ENCODE measurements around the gene EEPD1.

EEPD1 gene

DNA sequence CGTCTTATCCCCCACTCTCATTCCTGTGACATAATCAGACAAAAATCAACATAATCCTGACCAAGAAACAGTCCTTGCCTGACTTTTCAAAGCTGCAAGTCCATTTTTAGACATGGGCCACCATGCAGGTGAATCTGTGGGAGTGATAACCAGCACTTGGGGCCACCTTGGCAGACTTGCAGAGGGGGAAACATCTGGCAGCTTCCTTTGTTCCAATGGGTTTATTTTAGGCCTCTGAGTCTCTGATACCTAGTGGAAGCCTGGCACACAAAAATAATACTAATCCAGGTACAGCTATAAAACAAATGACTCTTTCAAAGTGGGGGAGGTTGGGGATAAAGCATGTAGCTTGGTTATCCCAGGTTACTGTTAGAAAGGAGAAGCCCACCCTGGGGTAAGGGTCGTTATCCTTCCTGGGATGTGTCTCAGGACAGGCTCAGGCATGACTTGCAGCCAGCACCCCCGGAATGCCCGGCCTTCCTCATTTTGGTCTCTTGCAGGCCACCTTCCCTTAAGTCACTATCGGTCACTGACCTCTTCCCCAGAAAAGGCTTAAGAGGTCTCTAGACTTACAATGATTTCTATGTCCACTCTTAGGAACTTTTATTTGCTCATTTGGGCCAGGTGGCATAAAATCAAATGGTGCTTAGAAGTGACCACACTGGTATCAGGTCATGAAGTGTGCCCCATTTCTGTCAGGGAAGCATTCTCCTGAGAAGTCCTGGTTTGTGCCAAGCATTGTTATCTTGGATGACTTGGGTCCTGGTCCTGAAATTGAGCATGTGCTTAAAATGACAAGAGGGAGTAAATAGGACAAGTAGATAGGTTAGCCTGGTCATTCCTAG lies 37.6 kb downstream of the EEPD1 start:
- DNase-seq (ENCODE audit: low spot score) = no peak

DNA sequence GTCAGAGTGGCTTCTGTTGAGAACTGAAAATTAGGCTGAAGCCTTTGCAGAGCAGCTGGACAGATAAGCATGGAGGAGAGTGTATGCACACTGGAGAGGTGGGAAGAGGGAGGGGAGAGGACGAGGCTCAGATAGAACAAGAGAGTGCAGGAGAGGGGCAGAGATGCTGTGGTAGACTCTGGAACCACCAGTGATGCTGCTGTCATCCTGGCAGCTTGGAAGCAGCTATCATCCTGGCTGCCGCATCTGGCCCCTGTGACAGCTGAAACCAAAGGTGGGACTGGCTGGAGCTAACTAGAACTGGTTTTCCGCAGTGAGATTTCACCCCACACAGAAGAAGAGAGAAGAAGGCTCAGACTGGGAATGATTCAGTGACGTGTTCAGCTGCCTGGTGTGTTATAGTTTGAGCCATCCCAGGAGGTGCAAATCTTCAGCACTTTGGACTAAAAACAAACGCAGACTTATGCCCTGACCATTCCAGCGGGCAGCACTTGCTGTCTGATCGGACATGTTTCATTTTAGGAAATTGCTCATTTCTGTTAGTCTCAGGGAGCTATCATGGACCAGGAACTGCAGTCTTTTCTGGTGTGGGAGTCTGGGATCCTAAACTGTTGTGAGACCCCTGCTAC lies 38.4 kb downstream of the EEPD1 start:
- DNase-seq (ENCODE audit: low spot score) = no peak

DNA sequence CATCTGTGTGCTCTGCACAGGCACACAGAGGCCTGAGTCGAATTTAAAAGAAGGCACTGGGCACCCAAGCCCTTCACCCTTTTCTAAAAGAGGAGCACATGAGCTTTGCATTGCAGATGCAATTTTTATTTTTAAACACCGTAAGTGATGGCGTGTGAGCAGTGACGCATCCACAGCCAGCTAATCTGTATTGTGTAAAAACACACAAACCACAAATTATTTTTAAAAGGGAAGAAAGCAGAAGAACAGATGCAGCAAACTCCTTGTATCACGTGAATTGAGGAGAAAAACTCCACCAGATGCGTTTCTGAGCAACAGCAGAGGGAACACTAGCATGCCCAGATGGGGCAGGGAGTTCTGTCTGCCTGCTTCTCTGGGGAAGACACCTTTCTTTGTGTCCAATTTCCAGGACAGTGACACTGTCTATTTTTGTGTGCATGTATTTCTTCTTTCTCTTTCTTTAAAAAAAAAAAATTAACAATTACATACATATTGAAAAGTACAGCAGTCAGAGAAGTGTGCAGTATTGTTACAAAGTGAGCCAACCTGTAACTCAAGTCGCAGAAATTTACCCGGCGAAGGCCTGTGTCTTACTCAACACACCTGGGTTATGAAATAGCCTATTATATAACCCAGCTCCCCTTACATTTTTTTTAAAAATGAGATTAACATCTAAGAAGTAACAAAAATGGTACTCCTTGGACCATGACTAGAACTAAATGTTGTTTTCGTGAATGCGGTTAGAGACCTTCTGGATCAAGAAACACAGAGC lies 39.2 kb downstream of the EEPD1 start:
- no peak for DNase-seq (ENCODE audit: low spot score)

DNA sequence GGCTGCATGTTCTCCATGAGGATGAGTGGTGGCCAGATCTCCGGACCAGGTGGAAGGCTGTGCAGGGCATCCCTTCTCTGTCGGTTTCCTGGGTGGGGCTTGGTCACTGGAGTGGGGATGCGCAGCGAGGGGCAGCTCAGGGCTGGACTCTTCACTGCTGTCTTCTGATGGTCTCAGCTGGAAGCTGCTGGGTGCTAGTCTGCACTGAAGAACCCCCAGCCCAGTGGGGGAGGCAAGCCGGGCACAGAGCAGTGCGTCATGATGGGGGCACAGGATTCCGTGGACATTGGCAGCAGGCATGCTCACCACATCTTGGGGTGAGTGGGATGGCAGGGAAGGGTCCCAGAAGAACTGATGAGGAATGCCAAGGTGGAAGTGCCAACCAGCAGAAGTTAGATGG lies 39.8 kb downstream of the EEPD1 start:
- no peak for DNase-seq (ENCODE audit: low spot score)

DNA sequence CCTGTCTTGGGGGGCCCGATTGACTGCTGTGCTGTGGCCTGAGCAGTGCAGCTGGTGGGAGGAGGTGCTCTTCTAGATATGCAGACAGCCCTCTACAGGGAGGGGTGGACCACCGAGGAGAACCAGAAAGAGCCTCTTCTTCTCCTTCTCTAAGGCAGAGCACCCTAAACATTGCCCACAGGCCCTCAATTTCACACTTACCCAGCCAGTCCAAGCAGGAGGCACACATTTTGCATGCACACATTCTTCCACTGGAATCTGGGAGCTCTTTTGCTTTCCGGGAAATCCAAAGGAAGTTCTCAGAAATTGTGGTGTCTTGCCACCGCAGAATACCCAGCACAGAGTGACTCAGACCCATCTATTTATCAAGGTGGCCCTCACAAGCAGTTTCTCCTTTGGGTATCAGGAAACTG lies 45.8 kb downstream of the EEPD1 start:
- no peak for DNase-seq (ENCODE audit: low spot score)

DNA sequence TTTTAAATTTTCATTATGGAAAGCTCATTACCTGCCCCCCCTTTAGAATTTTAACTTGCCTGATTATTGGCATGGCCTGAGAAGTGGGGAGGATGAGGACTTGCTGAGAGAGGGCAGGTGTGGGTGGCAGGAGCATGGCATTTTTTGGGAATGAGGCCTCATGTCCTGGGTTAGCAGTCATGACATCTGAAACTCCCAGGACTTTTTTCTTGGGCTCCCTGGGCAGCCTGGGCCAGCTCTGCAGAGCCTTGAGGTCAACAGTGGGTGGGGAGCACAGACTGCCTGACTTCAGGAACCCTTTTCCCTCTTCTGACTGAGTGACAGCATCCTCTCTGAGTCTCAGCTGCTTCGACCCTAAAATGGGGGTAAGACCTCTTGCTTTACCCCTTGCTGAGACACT lies 46.3 kb downstream of the EEPD1 start:
- DNase-seq (ENCODE audit: low spot score) = no peak

DNA sequence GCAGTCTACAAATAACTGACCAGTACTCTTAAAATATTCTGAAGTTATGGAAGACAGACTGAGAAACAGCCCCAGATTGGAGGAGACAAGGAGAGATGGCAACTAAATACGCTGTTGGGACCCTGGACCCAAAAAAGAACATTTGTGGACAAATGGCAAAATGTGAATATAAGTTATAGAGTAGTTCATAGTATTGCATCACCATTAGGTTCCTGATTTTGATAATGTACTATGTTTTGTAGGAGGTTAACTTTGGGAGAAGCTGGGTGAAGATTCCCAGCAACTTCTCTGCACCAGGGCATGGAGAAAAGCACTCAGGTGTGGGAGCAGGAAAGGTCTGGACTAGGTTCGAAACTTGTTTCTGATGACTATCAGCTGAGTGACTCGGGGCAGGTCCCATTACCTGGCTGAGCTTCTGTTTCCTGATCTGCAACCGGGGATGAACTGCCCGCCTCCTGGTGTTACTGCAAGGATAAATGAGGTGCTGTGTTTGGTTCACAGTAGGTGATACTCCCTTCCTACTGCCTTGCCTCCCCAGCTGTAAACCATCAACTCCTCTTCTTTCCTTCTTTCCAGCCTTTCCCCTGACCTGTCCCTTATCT lies 48.2 kb downstream of the EEPD1 start:
- DNase-seq (ENCODE audit: low spot score) = no peak

DNA sequence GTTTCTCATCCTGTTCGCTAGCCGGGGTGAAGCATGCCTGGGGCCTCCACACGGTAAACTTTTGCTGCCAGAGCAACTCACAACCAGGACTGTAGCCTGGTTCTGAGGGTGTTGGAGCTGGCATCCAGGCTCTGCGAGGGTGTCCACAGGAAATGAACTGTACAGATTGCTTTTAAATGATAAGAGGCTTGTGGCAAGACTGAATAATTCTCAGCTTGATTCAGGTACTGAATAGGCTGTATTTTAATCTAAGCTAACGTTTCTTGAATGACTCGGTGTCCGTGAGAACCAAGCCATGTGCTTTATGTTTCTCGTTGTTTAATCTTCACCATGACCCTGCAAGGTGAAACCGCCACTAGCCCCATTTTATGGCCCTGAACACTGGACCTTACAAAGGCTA lies 49.3 kb downstream of the EEPD1 start:
- DNase-seq (ENCODE audit: low spot score) = no peak

DNA sequence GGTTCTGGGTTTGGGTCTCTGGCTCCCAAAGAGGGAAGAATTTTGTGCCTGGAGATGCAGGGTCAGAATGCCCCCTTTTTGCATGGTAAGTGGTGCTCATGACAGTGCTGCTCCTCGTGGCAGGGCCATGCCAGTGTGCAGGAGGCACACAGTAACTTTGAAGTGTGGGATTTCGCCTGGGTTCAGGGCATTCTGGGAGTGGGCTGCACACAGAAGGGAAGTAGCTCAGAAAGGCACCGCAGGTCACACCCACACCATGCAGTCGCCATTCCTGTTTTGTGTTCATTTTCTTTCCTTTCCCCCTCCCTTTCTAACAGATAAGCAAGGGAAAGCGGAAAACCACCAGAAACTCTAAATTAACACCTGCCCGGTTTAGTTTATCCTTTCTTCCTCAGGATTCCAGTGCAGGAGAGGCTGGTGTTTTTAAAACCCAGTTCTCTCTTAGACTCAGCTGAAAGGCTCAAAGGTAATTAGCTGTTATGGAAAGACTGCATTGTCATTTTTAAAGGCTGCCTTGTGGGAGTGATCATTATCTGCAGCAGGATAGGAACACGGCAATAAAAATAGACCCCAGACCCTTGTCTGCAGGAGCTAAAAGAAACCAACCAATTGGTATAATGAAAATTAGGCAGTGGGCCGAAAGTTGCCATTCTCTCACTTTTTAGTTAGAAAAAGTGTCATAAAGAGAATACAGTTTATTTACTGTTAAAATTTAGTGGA lies 50.2 kb downstream of the EEPD1 start:
- no peak for DNase-seq (ENCODE audit: low spot score)

DNA sequence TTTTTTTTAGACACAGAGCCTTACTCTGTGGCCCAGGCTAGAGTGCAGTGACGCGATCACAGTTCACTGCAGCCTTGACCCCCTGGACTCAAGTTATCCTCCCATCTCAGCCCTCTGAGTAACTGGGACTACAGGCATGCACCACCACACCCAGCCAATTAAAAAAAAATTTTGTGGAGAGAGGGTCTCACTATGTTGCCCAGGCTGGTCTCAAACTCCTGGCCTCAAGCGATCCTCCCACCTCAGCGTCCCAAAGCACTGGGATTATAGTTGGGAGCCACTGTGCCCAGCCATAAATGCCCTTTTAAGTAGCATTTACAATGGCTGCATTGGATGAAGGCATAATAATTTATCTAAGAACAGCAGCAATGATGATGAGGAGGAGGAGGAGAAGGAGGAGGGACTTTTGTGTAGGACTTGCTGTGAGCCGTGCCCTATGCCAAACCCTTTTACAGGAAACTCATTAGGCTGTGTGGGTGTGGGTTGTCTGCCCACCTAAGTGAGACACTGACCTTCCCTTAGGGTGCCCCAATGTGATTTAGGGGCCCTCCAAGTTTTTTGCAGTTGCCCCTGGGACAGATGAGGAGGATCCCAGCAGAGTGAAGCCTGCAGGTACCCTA lies 51.1 kb downstream of the EEPD1 start:
- no peak for DNase-seq (ENCODE audit: low spot score)

DNA sequence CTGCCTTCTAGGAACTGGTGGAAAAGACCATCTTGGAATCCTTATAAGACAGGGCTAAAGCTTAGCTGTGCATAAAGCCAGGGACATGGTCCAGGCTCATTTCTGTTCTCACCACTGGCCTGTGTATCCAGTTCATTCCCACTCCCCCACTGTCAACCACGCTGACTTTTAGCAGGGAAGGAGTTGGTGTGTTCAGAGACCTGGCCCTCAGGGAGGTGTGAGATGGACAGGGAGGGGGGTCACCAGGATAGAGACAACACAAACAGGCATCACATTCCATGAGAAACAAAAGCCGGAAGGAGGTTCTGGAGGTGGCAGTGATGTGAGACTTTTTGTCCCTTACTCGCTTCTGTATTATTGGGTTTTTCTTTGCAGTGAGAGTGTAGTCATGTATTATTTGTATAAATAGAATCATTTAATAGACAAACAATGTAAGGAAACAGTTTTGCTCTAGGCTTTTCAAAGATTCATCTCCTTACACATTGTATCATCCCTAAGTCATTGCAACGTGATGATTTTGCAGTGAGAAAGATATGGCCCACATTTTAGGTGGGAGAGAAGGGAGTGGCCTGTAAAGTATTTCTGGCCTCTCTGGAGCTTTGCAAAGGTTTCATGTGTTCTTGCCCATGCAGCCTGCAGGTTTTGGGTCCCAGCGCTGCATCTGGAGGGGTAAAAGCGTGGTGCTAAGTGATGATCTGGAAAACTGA lies 52.0 kb downstream of the EEPD1 start:
- DNase-seq (ENCODE audit: low spot score) = no peak

DNA sequence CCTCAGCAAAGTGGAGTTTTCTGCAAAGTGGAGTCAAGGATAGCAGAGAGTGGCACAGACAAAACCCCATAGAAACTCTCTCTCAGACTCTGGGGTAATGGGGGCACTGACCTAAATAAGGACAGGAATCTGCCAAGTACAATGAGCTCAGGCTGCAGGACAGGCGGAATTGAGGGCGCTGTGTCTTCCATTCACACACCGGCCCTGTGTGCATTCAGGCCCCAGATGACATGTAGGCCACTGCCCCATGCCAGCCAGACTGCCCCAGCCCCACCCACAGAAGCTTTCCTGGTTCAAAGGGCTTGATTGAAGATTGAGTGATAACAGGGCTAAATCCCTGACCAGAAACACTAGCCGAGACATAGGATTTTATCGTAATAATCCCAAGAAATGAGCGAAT lies 52.7 kb downstream of the EEPD1 start:
- DNase-seq (ENCODE audit: low spot score) = no peak

DNA sequence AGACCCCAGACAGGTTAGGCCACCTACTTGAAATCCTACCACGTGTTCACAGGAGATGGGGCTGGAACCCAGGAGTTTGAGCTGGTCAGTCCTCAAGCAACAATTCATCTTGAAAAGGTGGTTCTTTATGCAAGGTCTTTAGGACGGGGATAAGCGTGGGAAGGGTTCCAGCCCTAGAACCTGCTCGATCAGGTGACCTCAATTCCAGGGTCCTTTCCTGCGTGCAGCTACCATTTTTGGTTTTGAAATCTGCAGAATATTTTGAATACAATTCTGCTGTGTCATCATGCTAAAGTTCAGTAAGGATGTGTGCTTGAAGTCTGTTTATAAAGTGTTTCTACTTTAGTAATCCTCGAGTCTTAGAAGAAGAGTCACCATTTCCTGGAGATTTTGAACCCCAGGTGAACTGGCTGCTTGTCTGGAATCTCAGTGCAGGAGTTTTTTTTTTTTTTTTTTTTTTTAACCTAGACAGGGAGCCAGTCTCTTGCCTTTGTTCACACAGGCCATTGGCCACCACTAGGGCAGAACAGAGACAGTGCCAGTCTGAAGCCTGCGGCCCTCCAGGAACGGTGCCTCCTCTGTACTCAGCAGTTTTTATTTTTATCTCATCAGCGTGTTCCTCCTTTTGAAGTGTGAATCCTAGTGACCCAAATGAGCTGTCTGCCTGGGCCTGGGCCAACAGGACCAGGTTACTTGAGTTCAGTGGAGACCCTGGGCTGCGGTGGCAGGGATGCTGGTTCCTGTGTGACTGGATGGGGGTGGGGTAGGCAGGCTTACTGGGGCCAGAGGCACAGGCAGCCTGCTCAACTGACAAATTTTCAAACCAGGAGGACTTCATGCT lies 54.6 kb downstream of the EEPD1 start:
- DNase-seq (ENCODE audit: low spot score) = peak; percentile 75

DNA sequence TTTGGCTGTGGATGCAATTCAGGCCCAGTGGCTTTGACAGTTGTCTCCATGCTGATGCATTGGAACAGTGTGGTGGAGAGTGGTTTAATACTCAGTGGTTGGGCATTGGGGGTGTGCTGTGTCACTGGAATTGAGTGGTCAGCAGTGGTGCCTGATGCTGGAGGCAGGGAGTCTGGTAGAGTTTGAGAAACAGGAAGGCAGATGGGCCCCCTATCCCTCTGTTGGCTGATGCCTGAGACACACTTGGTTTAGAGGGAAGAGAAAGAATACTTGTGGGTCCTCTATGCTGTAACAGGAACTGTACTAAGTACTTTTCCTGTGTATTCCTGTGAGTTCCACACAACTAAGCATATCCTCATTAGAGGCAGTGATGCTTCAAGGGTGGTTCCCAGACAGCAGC lies 55.4 kb downstream of the EEPD1 start:
- DNase-seq (ENCODE audit: low spot score) = no peak

DNA sequence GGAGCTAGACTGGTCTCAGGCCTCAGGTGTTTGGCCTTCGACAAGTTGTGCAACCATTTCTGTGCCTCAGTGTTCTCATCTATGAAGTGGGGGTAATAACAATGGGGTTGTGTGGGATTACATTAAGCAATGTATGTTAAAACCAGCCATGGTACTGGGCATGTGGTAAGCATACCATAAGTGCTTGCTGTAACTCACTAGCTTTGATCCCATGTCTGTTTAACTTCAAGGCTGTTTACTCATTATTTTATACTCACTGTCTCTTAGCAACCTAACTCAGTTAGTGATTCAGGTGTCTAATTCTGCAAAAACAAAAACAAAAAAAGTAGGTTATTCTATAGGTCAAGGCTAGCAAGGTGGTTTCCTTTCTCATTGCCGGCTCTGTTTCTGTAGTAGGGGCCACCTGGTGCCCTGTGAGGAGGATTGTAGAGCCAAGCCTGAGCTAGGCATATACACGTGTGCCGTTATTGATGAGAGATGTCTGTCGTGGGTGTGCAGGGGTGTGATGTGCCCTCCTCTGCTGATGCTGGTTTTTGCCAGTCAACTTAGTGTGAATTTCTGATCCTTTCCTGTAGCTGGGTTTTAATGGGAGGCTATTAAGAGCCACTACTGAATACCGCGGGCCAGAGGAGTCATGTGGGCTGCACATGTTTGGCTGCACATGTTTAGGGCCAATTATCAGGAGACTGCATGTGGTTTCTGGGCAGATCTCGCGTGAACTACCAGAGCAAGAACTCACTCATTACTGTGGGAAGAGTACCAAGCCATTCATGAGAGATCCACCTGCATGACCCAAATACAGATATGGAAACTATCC lies 56.2 kb downstream of the EEPD1 start:
- no peak for DNase-seq (ENCODE audit: low spot score)

DNA sequence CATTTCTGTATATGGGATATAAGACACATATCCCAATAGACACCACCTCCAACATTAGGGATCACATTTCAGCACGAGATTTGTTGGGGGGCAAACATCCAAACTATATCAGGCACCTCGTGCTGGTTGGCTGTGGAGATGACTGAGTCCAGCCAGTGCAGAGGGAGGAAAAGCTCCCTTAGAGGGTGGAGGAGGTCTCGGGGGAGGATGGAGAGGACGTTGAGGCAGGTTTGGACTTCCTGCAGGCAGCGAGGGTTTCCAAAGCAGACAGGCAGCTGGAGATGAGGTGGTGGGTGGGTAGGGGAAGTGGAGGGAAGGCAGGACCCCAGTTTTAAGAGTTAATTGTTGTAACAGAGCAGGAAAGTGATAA lies 56.7 kb downstream of the EEPD1 start:
- DNase-seq (ENCODE audit: low spot score) = no peak

DNA sequence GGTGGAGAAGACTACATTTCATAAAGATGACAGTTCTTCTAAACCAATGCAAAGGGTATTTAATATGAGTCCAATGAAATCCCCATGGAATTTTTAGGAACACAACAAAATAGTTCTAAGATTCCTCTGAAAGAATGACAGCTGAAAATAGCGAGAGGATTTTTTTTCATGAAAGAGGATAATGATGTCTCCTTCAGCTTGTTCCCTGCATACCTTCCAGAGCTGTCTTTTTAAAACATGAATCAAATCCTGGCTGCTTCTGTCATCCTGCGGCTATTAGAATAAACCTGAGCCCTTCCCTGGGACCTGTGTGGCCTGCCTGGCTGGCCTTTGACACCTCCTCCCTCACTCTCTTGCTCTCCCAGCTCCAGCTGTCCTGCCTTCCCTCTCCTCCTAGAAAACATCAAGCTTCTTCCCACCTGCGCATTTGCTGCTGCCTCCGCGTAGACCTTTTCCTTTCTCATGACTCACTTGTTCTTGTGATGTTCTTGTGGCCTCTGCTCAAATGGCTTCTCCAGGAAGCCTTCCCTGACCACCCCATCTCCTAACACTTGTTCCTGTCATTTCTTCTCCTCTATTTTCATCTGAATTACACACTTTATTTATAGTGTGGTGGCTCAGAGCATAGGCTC lies 57.4 kb downstream of the EEPD1 start:
- DNase-seq (ENCODE audit: low spot score) = no peak

DNA sequence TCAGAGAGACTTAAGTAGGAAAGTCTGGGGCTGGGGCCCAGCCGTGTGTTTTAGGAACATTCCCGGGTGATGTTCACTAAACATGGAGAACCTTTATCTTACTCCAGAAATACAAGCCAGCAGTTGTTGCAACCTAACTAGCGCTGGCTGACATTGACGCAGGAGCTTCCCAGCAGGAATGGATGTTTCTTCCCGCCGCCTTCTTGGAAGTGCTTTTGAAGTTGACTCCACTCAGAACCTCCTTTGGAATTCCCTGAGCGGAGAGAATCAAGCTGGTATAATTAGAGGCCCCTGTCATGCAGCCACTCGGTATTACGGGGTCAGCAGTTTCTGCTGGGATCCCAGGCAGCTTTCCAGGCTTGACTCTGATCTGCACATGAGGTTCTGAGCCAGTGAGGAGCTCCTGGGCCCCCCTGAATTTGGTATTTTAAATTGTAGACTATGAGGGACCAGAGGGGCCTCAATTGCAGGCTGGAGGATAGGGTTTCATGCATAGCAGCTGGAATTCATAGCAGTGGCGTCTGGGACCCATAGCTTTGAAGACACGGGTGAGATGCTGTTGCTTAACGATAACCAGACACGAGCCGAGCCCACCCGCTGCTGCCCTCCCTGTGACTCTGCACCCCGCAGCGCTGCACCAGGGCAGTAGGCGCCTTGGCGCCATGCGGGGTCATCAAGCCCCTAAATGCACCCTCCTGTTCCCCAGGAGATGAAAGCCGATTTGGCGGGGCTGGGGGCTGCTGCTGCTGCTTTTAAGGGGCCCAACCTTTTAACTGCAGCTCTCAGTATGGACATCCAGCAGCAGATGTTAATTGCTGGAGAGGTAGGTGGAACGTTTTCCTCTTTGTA lies 61.8 kb downstream of the EEPD1 start:
- DNase-seq (ENCODE audit: low spot score) = no peak
